Colon (tissue), 2 donors: ENCODE data around the gene TNFRSF11A.
A peak's percentile ranks its signal among the peaks of the same experiment; 100 is the strongest.

Experiments
- FAIRE-seq: peaks from 2 replicates; lab custom pipeline; 2012; peaks lifted over from hg19 to GRCh38; lab: Jason Lieb, UNC
- donor health status: control.
- donor health status: control.

Gene TNFRSF11A

DNA sequence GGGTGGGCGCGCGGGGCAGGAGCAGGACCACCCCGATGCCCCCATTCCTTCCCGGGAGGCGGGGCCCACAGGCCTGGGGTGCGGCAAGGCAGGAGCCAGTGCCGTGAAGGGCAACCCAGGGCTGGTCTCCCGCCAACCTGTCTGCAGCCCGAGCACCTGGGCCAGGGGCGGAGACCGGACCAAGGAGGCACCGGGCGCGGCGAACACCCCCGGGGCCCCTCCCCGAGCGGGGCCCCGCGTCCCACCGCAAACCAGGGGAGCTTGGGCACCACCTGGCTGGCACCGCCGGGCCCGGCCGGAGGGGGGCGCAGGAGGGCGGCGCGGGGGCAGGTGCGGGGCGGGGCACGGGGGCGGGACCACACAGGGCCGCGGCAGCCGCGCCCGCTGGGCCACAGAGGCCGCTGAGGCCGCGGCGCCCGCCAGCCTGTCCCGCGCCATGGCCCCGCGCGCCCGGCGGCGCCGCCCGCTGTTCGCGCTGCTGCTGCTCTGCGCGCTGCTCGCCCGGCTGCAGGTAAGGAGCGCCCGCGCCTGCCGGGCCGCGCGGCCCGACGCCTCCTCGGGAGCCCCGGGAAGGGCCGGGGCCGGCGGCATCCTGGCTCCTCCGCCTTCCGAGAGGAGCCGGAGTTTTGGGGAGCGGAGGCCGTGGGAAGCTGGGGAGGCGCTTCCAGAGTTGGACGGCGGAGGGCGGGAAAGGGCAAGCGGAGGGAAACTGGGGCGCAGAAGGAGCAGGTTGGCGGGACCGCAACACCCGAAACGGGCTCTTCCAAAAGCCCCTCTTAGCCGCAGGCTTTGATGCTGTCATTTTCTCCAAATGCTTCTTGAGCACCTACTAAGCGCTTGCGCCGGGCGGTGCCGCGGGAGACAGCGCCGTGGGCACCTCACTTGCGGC is at the start of gene TNFRSF11A:
Gene TNFRSF11A (plus strand): TSS at position 394 of the 889 bp plus-strand sequence. CDS start 43 bp downstream, at position 437.
- FAIRE-seq, result no peak

GRCh38 chr18:62277045-62277444 is 48.1 kb upstream of the TNFRSF11A start:
- FAIRE-seq, result no peak

GRCh38 chr18:62279561-62279960 is 45.5 kb upstream of the TNFRSF11A start:
- FAIRE-seq, result no peak

- no peak for FAIRE-seq
Measured at GRCh38 chr18:62280058-62280457, 45.1 kb upstream of the TNFRSF11A start.

DNA sequence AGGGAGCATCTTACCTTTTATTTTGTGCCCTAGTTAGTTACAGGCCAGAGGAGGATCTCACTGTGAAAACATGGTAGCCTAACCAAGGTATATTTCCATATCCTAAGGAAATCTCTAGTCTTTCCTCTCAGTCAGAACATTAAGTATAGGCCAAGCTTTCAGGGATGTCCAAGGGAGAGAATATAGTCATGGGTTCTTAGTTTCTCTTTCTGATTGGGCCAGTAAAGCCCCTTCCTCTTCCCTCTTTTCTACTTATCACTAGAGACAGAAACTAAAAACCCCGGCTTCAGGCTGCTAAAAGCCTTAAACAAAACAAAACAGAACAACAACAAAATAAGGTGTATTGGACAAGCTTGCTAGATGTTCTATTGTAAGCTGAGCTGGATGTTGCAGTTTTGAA is 44.3 kb upstream of the TNFRSF11A start:
- FAIRE-seq, result no peak

- no peak for FAIRE-seq
Measured at GRCh38 chr18:62281684-62282083, 43.4 kb upstream of the TNFRSF11A start.

DNA sequence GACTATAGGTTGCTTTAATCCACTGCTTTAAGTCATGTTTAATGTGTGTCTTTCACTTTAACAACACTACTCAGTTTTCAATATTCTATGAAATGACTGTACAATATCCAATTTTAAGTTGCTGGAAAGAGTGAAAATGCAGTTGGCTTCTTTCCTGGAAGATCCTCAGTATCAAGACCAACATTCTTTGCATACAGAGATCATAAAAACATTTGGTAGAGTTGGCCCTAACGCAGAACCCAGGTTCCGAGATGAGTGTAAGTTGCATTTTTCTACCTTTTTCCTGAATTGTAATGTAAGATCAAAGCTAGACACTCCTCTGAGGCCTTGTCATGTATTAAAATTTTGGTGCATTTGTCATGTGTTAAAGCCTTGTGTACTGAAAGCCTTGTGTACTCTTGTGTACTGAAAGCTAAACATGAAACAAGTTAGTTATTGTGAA is 42.9 kb upstream of the TNFRSF11A start:
- FAIRE-seq, result no peak

GRCh38 chr18:62284637-62285036 is 40.5 kb upstream of the TNFRSF11A start:
- no peak for FAIRE-seq

- FAIRE-seq, result no peak
Measured at GRCh38 chr18:62285281-62285680, 39.8 kb upstream of the TNFRSF11A start.

DNA sequence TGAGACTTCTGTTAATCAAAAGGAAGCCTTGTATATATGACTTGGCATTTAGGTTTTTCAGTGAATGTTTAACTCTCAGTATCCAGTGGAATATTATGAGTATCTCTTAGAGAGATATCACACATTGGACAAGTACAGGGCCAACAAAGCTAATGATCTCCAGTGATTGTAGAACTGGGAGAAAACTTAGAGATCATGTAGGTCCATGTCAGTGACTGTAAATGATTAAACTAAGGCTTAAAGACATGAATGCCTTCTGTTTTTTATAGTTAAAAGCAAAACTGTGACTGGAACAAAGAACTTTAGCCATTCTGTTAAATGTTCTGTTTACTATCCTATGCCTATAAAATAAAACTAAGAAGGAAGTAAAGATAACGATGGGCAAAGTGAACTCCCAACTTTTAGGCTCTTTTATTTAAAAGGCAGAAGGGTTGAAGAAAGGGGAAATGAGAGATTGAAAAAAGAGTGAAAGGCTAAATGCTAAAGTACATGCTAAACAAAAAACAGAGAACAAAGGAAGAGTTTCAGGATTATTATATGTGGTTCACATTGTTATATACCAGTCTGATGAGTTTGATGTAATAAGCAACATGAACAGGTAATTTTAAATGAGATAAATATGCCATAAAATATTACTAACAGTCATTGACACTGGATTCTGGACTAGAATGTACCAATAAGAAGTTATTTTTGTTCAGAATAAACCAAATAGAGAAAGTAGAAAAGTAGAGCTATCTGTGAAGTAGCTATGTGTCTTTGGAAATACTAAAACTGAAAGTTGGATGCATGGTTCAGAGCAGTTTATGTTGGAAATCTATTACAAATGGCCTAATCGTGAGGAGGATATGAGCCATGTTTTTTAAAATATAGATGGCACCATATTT is 37.1 kb upstream of the TNFRSF11A start:
- peak; percentile 92 for FAIRE-seq

GRCh38 chr18:62288665-62289008 is 36.5 kb upstream of the TNFRSF11A start:
- peak; percentile 73 for FAIRE-seq

- FAIRE-seq, result no peak
Measured at GRCh38 chr18:62289047-62289446, 36.1 kb upstream of the TNFRSF11A start.

- FAIRE-seq, result no peak
Measured at GRCh38 chr18:62294073-62294472, 31.0 kb upstream of the TNFRSF11A start.

- no peak for FAIRE-seq
Measured at GRCh38 chr18:62300359-62300963, 24.6 kb upstream of the TNFRSF11A start.

GRCh38 chr18:62301322-62301721 is 23.8 kb upstream of the TNFRSF11A start:
- no peak for FAIRE-seq

GRCh38 chr18:62312851-62313250 is 12.3 kb upstream of the TNFRSF11A start:
- no peak for FAIRE-seq

- no peak for FAIRE-seq
Measured at GRCh38 chr18:62318228-62319180, 6.6 kb upstream of the TNFRSF11A start.

GRCh38 chr18:62321201-62321600 is 3.9 kb upstream of the TNFRSF11A start:
- no peak for FAIRE-seq

GRCh38 chr18:62323483-62324180 is 1.5 kb upstream of the TNFRSF11A start:
- FAIRE-seq, result no peak

- FAIRE-seq, result no peak
Measured at GRCh38 chr18:62324181-62324828, 805 bp upstream of the TNFRSF11A start.
